Activated B cell treated with CpG ODN at 0.5 μM for 24 hours (primary cell): ENCODE data around the gene PAPPA. TPM values are rescaled to one million over a fixed set of nuclear protein-coding genes. Genes with fewer than 3 reads are reported as not detected.

Source experiments
- ATAC-seq: fragments of 200-7000 bp; cut with Tn5 transposase; one replicate; pipeline ENCODE4 v1.10.0; 2021; ENCODE audit warnings: low read depth, mild to moderate bottlenecking, moderate library complexity
- CTCF ChIA-PET: fragments of 350-600 bp; sonication (Branson Sonifier 250); formaldehyde crosslinking; loops from one replicate; lab custom pipeline; 2021; ENCODE audit warnings: antibody characterized with exemption; lab: Charles Lee
- POLR2A ChIA-PET: fragments of 350-600 bp; sonication (Branson Sonifier 250); formaldehyde crosslinking; loops from one replicate; lab custom pipeline; 2021; ENCODE audit warnings: antibody characterized with exemption; lab: Charles Lee
- DNase-seq: peaks from one replicate; pipeline ENCODE4 v3.0.0; 2022
- H3K27ac Mint-ChIP-seq: one replicate; pipeline ENCODE4 v1.8.0; 2020; ENCODE audit warnings: mixed read lengths
- H3K27me3 Mint-ChIP-seq: one replicate; pipeline ENCODE4 v1.8.0; 2021; ENCODE audit warnings: mixed read lengths
- H3K36me3 Mint-ChIP-seq: one replicate; pipeline ENCODE4 v1.8.0; 2021; ENCODE audit warnings: low read depth, mixed read lengths
- H3K4me1 Mint-ChIP-seq: one replicate; pipeline ENCODE4 v1.8.0; 2021; ENCODE audit warnings: mixed read lengths
- H3K4me3 Mint-ChIP-seq: one replicate; pipeline ENCODE4 v1.8.0; 2020; ENCODE audit warnings: mild to moderate bottlenecking, mixed read lengths
- H3K9me3 Mint-ChIP-seq: one replicate; pipeline ENCODE4 v1.8.0; 2020; ENCODE audit warnings: mixed read lengths
- intact Hi-C: fragments of 100-400 bp; cut with micrococcal nuclease; formaldehyde crosslinking; loops from one replicate; pipeline ENCODE4 v1.15.1; 2024
- total RNA-seq: library from RNA; stranded (reverse); gene quantifications from 2 replicates; pipeline ENCODE4 v1.2.3, GENCODE V29; 2022
- TF ChIP-seq, protein P1 (sequence below): fragments of 200-600 bp; IDR thresholded peaks from one replicate; pipeline ENCODE4 v1.8.0; 2022; ENCODE audit warnings: antibody characterized with exemption, mild to moderate bottlenecking

Gene PAPPA
- total RNA-seq, 1 donor from 2014 or later = not detected

GRCh38 chr9:116298878-116299391 is 145.3 kb downstream of the PAPPA start:
- ChIA-PET CTCF (no interaction called here), POLR2A (no interaction called here)
- Mint-ChIP-seq H3K27ac (no peak overlapping the region), H3K4me3 (no peak overlapping the region), H3K9me3 (no peaks in the 10 kb centered on the region), H3K4me1 (no peaks in the 10 kb centered on the region), H3K27me3 (no peaks in the 10 kb centered on the region), H3K36me3 (no peaks in the 10 kb centered on the region)
- ATAC-seq (no peak), DNase-seq (no peak)
- intact Hi-C loops = no loop called here
- TF ChIP-seq, protein P1, sequence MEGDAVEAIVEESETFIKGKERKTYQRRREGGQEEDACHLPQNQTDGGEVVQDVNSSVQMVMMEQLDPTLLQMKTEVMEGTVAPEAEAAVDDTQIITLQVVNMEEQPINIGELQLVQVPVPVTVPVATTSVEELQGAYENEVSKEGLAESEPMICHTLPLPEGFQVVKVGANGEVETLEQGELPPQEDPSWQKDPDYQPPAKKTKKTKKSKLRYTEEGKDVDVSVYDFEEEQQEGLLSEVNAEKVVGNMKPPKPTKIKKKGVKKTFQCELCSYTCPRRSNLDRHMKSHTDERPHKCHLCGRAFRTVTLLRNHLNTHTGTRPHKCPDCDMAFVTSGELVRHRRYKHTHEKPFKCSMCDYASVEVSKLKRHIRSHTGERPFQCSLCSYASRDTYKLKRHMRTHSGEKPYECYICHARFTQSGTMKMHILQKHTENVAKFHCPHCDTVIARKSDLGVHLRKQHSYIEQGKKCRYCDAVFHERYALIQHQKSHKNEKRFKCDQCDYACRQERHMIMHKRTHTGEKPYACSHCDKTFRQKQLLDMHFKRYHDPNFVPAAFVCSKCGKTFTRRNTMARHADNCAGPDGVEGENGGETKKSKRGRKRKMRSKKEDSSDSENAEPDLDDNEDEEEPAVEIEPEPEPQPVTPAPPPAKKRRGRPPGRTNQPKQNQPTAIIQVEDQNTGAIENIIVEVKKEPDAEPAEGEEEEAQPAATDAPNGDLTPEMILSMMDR = no peak

DNA sequence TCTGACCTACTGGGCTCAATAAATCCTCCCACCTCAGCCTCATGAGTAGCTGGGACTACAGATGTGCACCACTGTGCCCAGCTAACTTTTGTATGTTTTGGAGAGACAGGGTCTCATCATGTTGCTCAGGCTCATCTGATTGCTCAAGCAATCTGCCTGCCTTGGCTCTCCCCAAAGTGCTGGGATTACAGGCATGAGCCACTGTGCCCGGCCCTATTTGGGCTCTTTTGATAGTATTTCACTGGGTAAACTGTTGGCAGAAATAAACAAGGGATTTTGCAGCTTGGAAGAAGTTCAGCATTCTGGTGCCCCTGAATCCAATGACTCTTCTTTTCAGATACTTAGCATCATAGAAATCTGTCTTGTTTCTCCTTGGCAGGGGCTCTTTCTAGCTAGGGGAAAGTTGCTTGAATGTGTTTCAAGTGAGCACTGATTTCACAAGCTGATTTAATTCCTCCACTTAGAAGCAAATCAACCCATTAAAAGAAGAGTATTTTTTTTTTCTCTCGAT is 146.8 kb downstream of the PAPPA start:
- CTCF ChIA-PET = no interaction called here
- no peaks in the 10 kb centered on the region for H3K36me3 Mint-ChIP-seq
- H3K27ac Mint-ChIP-seq = no peak overlapping the region
- no peaks in the 10 kb centered on the region for H3K9me3 Mint-ChIP-seq
- POLR2A ChIA-PET = no interaction called here
- no peaks in the 10 kb centered on the region for H3K27me3 Mint-ChIP-seq
- H3K4me3 Mint-ChIP-seq = no peak overlapping the region
- TF ChIP-seq, protein P1 = no peak
- no peak for ATAC-seq
- intact Hi-C loops = no loop called here
- no peaks in the 10 kb centered on the region for H3K4me1 Mint-ChIP-seq
- no peak for DNase-seq

- TF ChIP-seq, protein P1 = no peak
- Mint-ChIP-seq H3K9me3 (no peaks in the 10 kb centered on the region), H3K27ac (no peak overlapping the region), H3K36me3 (no peaks in the 10 kb centered on the region), H3K4me1 (no peaks in the 10 kb centered on the region), H3K27me3 (no peaks in the 10 kb centered on the region), H3K4me3 (no peak overlapping the region)
- ATAC-seq (no peak), DNase-seq (no peak)
- intact Hi-C loops = no loop called here
- POLR2A ChIA-PET = no interaction called here
- CTCF ChIA-PET = no interaction called here
Measured at GRCh38 chr9:116303270-116303669, 149.7 kb downstream of the PAPPA start.

DNA sequence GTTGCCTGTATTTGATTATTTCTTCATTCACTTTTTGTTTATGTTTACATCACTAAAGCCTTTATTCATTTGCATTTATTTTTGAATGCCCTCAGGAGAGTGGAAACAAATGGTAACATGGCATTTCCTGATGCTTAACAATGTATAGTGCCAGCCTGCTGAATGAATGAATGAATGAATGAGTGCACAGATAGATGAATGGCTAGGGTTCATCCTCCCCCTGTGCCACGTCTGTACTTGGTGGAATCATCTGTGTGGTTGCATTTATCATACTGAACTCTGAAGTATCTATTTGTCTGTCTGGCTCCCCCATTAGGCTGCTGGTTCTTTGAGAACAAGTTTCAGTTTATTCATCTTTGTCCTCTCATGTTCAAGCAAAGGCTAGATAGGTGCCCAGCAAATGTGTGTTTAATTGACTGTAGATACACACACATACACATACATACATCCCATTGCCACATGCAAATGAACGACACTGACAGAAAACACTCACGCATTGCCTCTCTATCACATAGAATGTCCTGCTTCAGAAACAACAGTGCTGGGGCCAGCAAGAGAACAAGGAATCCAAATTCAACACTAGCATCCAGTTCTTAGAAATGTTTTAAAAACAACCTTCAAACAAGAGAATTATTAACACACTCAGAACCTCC is 150.4 kb downstream of the PAPPA start:
- TF ChIP-seq, protein P1 = no peak
- Mint-ChIP-seq H3K4me1 (no peaks in the 10 kb centered on the region), H3K9me3 (no peaks in the 10 kb centered on the region), H3K36me3 (no peaks in the 10 kb centered on the region), H3K27me3 (no peaks in the 10 kb centered on the region), H3K27ac (no peak overlapping the region), H3K4me3 (no peak overlapping the region)
- no peak for DNase-seq
- intact Hi-C loops = no loop called here
- ChIA-PET POLR2A (no interaction called here), CTCF (no interaction called here)
- no peak for ATAC-seq

- Mint-ChIP-seq H3K27me3 (no peaks in the 10 kb centered on the region), H3K27ac (no peak overlapping the region), H3K9me3 (no peaks in the 10 kb centered on the region), H3K4me3 (no peak overlapping the region), H3K4me1 (no peaks in the 10 kb centered on the region), H3K36me3 (no peaks in the 10 kb centered on the region)
- TF ChIP-seq, protein P1 = no peak
- CTCF ChIA-PET = no interaction called here
- DNase-seq (no peak), ATAC-seq (no peak)
- POLR2A ChIA-PET = no interaction called here
- intact Hi-C loops = no loop called here
Measured at GRCh38 chr9:116304761-116305160, 151.2 kb downstream of the PAPPA start.
